ENCODE results near the gene SELENOF. TPM values are rescaled to one million over a fixed set of nuclear protein-coding genes. Genes with fewer than 3 reads are reported as not detected.

SELENOF gene
- total and polyA plus RNA-seq, 2 of the 13 experiments (the other 11 are each of a cell fraction or from before 2014, with no cell fraction given) = 133 to 163 TPM

- TF ChIP-seq ZHX2 (IDR thresholded peaks at IDR 0.05; ENCODE audit: low read depth) (no peak), ZHX2 (CRISPR knock-in tag; IDR thresholded peaks at IDR 0.05; ENCODE audit: borderline replicate concordance) (peak; percentile 35; the same call in 1 of the 2 replicates), RBM39 (IDR thresholded peaks at IDR 0.05; ENCODE audit: low read depth, low read length, poor library complexity, severe bottlenecking) (no peak), ZGPAT (CRISPR knock-in tag; IDR thresholded peaks at IDR 0.05) (0 out of 2 replicates have a peak, but pooled peaks have one; percentile 26), JUNB (CRISPR knock-in tag; IDR thresholded peaks at IDR 0.05; ENCODE audit: borderline replicate concordance) (no peak), ZNF33B (CRISPR knock-in tag; IDR thresholded peaks at IDR 0.05) (no peak), ZEB1 (IDR thresholded peaks at IDR 0.05; ENCODE audit: insufficient replicate concordance, low read depth) (peak; percentile 52), IKZF4 (CRISPR knock-in tag; IDR thresholded peaks at IDR 0.05; ENCODE audit: borderline replicate concordance, low read depth, not compliant biosample characterization) (no peak), SIX1 (CRISPR knock-in tag; IDR thresholded peaks at IDR 0.05; ENCODE audit: borderline replicate concordance) (no peak), ZNF776 (CRISPR knock-in tag; IDR thresholded peaks at IDR 0.05) (no peak), ZFP62 (CRISPR knock-in tag; IDR thresholded peaks at IDR 0.05) (no peak), SYNCRIP (IDR thresholded peaks at IDR 0.05; ENCODE audit: insufficient read depth, low read depth, low read length) (no peak), ZFP41 (CRISPR knock-in tag; IDR thresholded peaks at IDR 0.05; ENCODE audit: borderline replicate concordance) (no peak), ARNT2 (CRISPR knock-in tag; IDR thresholded peaks at IDR 0.05; ENCODE audit: low read depth) (no peak; the same call in 1 of the 2 replicates), ZNF225 (CRISPR knock-in tag; IDR thresholded peaks at IDR 0.05) (no peak), MNT (IDR thresholded peaks at IDR 0.05) (no peak), ZNF552 (CRISPR knock-in tag; IDR thresholded peaks at IDR 0.05; ENCODE audit: borderline replicate concordance) (no peak), TBX3 (IDR thresholded peaks at IDR 0.05; ENCODE audit: borderline replicate concordance) (0 out of 2 replicates have a peak, but pooled peaks have one; percentile 16), MATR3 (CRISPR knock-in tag; IDR thresholded peaks at IDR 0.05) (no peak), ZNF251 (CRISPR knock-in tag; IDR thresholded peaks at IDR 0.05) (no peak), MAX (IDR thresholded peaks at IDR 0.05) (peak; percentile 31; the same call in 1 of the 2 replicates)
Measured at GRCh38 chr1:86913896-86914600, at the start of gene SELENOF (continued).
